ENCODE measurements around the gene ABCB6. TPM values are rescaled to one million over a fixed set of nuclear protein-coding genes. Genes with fewer than 3 reads are reported as not detected.

Gene ABCB6
- total RNA-seq, 4 donors from 2014 or later: 16.9 to 33.1 (median 18.6) TPM

- TF ChIP-seq, protein P1, sequence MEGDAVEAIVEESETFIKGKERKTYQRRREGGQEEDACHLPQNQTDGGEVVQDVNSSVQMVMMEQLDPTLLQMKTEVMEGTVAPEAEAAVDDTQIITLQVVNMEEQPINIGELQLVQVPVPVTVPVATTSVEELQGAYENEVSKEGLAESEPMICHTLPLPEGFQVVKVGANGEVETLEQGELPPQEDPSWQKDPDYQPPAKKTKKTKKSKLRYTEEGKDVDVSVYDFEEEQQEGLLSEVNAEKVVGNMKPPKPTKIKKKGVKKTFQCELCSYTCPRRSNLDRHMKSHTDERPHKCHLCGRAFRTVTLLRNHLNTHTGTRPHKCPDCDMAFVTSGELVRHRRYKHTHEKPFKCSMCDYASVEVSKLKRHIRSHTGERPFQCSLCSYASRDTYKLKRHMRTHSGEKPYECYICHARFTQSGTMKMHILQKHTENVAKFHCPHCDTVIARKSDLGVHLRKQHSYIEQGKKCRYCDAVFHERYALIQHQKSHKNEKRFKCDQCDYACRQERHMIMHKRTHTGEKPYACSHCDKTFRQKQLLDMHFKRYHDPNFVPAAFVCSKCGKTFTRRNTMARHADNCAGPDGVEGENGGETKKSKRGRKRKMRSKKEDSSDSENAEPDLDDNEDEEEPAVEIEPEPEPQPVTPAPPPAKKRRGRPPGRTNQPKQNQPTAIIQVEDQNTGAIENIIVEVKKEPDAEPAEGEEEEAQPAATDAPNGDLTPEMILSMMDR (IDR thresholded peaks at IDR 0.05): no peak
- no peak for TF ChIP-seq POLR2A (IDR thresholded peaks at IDR 0.05)
- WGBS, 2 donors: 63 to 71% methylated on average over 6 of the region's 6 CpGs
- no peak overlapping the region for H3K4me3 ChIP-seq (ENCODE audit: low read depth, poor library complexity, severe bottlenecking)
- intact Hi-C loops (cut with DNase I; ENCODE audit: low total_unique reads): no loop called here
- DNase-seq (ENCODE audit: low spot score in 2 of 2): no peak
These were observed 32.9 kb upstream of the ABCB6 start for GRCh38 chr2:219251656-219252055.

DNA sequence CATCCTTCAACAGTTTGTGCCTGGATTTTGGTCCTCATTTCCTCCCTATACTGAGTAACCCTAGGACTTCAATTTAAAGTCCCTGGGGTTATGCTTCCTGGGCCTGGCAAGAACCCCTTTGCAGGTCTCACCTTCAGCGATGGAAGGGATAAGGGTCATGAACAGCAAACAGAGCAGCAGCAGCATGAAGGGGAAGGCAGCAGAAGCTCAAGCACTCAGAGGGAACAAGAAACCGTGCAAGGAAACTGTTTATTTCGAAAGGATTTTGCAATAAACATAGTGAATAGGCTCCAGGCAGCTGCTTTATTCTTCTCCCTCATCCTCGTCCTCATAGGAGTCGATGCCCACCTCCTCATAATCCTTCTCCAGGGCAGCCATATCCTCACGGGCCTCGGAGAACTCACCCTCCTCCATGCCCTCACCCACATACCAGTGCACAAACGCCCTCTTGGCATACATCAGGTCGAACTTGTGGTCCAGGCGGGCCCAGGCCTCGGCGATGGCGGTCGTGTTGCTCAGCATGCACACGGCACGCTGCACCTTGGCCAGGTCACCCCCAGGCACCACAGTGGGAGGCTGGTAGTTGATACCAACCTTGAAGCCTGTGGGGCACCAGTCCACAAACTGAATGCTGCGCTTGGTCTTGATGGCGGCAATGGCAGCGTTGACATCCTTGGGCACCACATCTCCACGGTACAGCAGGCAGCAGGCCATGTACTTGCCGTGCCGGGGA is 31.5 kb upstream of the ABCB6 start:
- no peak overlapping the region for H3K4me3 ChIP-seq (ENCODE audit: low read depth, poor library complexity, severe bottlenecking)
- DNase-seq (ENCODE audit: low spot score in 2 of 2): no peak
- TF ChIP-seq POLR2A (IDR thresholded peaks at IDR 0.05): no peak
- TF ChIP-seq, protein P1 (IDR thresholded peaks at IDR 0.05): no peak

GRCh38 chr2:219249203-219249980 is 30.6 kb upstream of the ABCB6 start:
- 13 to 23% methylated on average over 7 of the region's 7 CpGs for WGBS, 2 donors
- peak; percentile 84 to 95 for DNase-seq (ENCODE audit: low spot score in 2 of 2)
- no peak overlapping the region for H3K4me3 ChIP-seq (ENCODE audit: low read depth, poor library complexity, severe bottlenecking)
- TF ChIP-seq POLR2A (IDR thresholded peaks at IDR 0.05): no peak
- TF ChIP-seq, protein P1 (IDR thresholded peaks at IDR 0.05): no peak
- intact Hi-C loops (cut with DNase I; ENCODE audit: low total_unique reads): no loop called here

More for the DNA sequence above, 31.5 kb upstream of the ABCB6 start:
- intact Hi-C loops (cut with DNase I; ENCODE audit: low total_unique reads): no loop called here
- WGBS, 2 donors: 50 to 57% methylated on average over 18 to 22 of the region's 22 CpGs

GRCh38 chr2:219248845-219249202 is 30.1 kb upstream of the ABCB6 start:
- no peak overlapping the region for H3K4me3 ChIP-seq (ENCODE audit: low read depth, poor library complexity, severe bottlenecking)
- TF ChIP-seq, protein P1 (IDR thresholded peaks at IDR 0.05): no peak
- no peak for DNase-seq (ENCODE audit: low spot score in 2 of 2)
- intact Hi-C loops (cut with DNase I; ENCODE audit: low total_unique reads): no loop called here
- 32 to 54% methylated on average over 2 of the region's 2 CpGs for WGBS, 2 donors

GRCh38 chr2:219247678-219248642 is 29.2 kb upstream of the ABCB6 start:
- no peak for TF ChIP-seq POLR2A (IDR thresholded peaks at IDR 0.05)
- TF ChIP-seq, protein P1 (IDR thresholded peaks at IDR 0.05): no peak
- intact Hi-C loops (cut with DNase I; ENCODE audit: low total_unique reads): no loop called here
- no peak overlapping the region for H3K4me3 ChIP-seq (ENCODE audit: low read depth, poor library complexity, severe bottlenecking)
- DNase-seq (ENCODE audit: low spot score in 2 of 2): no peak
- WGBS, 2 donors: 78 to 88% methylated on average over 17 of the region's 17 CpGs
